Body of pancreas (tissue), 4 donors: ENCODE data around the gene C8B. TPM values are rescaled to one million over a fixed set of nuclear protein-coding genes. Genes with fewer than 3 reads are reported as not detected.

Experiments
- ATAC-seq: fragments of 150-250 bp; one replicate; pipeline ENCODE4 v1.9.1; 2016
- DNase-seq, 4 donors: peaks; one replicate each; pipeline ENCODE4 v3.0.0-alpha.2; 2019
- H3K27ac ChIP-seq, 4 donors: fragments of 200-600 bp; sonication (generic); 1 replicate in 3 of 4; 2 replicates in 1 of 4; pipeline versions ENCODE4 v1.5.1 to v1.6.1; 2016 to 2019; ENCODE audit warnings: mild to moderate bottlenecking in 1 of 4, mixed read lengths in 1 of 4, moderate library complexity in 1 of 4
- H3K27me3 ChIP-seq, 2 donors: fragments of 200-600 bp; sonication (generic); one replicate each; pipeline ENCODE4 v1.6.0; 2016; ENCODE audit warnings: mild to moderate bottlenecking in 1 of 2
- H3K36me3 ChIP-seq, 2 donors: fragments of 200-600 bp; sonication (generic); replicated peaks in 1 of 2; 2 replicates each; pipeline ENCODE4 v1.5.1; 2016; ENCODE audit warnings: low read depth in 2 of 2; ENCODE audit not compliant: insufficient read depth in 1 of 2
- H3K4me1 ChIP-seq: fragments of 200-600 bp; sonication (generic); one replicate; pipeline ENCODE4 v1.6.0; 2016
- H3K4me3 ChIP-seq, 2 donors: fragments of 200-600 bp; sonication (generic); 1 replicate in 1 of 2; 2 replicates in 1 of 2; pipeline ENCODE4 v1.5.1; 2016 to 2019
- H3K9me3 ChIP-seq, 3 donors: fragments of 200-600 bp; sonication (generic); 1 replicate in 2 of 3; 2 replicates in 1 of 3; pipeline ENCODE4 v1.5.1; 2016
- CTCF ChIP-seq, 7 experiments: fragments of 450-650 bp in 4 of 7; fragments of 200-600 bp in 3 of 7; sonication (generic) in 3 of 7; IDR thresholded peaks; one replicate each; pipeline ENCODE4 v1.5.1; 2016 to 2019; ENCODE audit warnings: antibody characterized with exemption in 7 of 7
- POLR2A ChIP-seq, 3 donors: fragments of 450-650 bp; IDR thresholded peaks; one replicate each; pipeline ENCODE4 v1.6.1; 2016; ENCODE audit warnings: antibody characterized with exemption in 3 of 3, mild to moderate bottlenecking in 2 of 3
- WGBS, 2 donors: methylation state at CpG; one replicate each; pipeline ENCODE4 v1.1.5; 2017; 5-methylcytosine and 5-hydroxymethylcytosine counted together
- intact Hi-C: fragments of 100-400 bp; cut with DNase I; formaldehyde crosslinking; loops from one replicate; pipeline ENCODE4 v1.15.1; 2023
- total RNA-seq, 2 donors: library from RNA; depleted of rRNA; stranded (reverse); fragments of >200 nt; gene quantifications; one replicate each; pipeline ENCODE4 v1.1.0, GENCODE V29; 2016

Gene C8B
- total RNA-seq, 2 donors from 2014 or later: not detected

- Histone ChIP-seq H3K4me1 (peaks cover 9% of the 10 kb centered on the region), H3K4me3 (no peak overlapping the region), H3K9me3 (no peaks in the 10 kb centered on the region), H3K36me3 (no peaks in the 10 kb centered on the region), H3K27me3 (no peaks in the 10 kb centered on the region), H3K27ac (no peak overlapping the region)
- ATAC-seq (no peak), DNase-seq (no peak)
- intact Hi-C loops: no loop called here
- 80 to 87% methylated on average over 6 of the region's 6 CpGs for WGBS, 2 donors
- no peak for TF ChIP-seq POLR2A (IDR thresholded peaks at IDR 0.05)
- TF ChIP-seq CTCF (IDR thresholded peaks at IDR 0.05): no peak
These were observed 17.7 kb upstream of the C8B start for GRCh38 chr1:56983484-56983883.

GRCh38 chr1:56979986-56980755 lies 14.4 kb upstream of the C8B start:
- intact Hi-C loops: loop anchor here (5.0 kb wide), 1 partner anchor 148 kb away; no protein-coding TSS in a partner anchor
- Histone ChIP-seq H3K9me3 (no peaks in the 10 kb centered on the region), H3K27ac (no peak overlapping the region), H3K27me3 (no peaks in the 10 kb centered on the region), H3K36me3 (no peaks in the 10 kb centered on the region), H3K4me3 (no peak overlapping the region), H3K4me1 (peaks cover 9% of the 10 kb centered on the region)
- no peak for DNase-seq
- WGBS, 2 donors: 54 to 59% methylated on average over 4 of the region's 4 CpGs
- ATAC-seq: no peak
- TF ChIP-seq CTCF (IDR thresholded peaks at IDR 0.05) (no peak), POLR2A (IDR thresholded peaks at IDR 0.05) (no peak)

GRCh38 chr1:56978819-56979218 lies 13.0 kb upstream of the C8B start:
- peak; percentile 26 to 46 (median 36) for DNase-seq
- WGBS, 2 donors: 16 to 21% methylated on average over 5 of the region's 5 CpGs
- peak; percentile 56 for ATAC-seq

GRCh38 chr1:56977910-56978309 lies 12.1 kb upstream of the C8B start:
- WGBS, 2 donors: 81 to 92% methylated on average over 4 of the region's 4 CpGs
- H3K36me3 ChIP-seq: no peaks in the 10 kb centered on the region
- H3K4me3 ChIP-seq: no peak overlapping the region
- no peak for ATAC-seq
- no peaks in the 10 kb centered on the region for H3K27me3 ChIP-seq
- intact Hi-C loops: loop anchor here (5.0 kb wide), 1 partner anchor 146 kb away; no protein-coding TSS in a partner anchor
- peaks cover 9% of the 10 kb centered on the region for H3K4me1 ChIP-seq
- no peak for TF ChIP-seq CTCF (IDR thresholded peaks at IDR 0.05)
- no peak for TF ChIP-seq POLR2A (IDR thresholded peaks at IDR 0.05)
- no peak overlapping the region for H3K27ac ChIP-seq
- H3K9me3 ChIP-seq: no peaks in the 10 kb centered on the region
- no peak for DNase-seq

More at GRCh38 chr1:56978819-56979218, 13.0 kb upstream of the C8B start:
- Histone ChIP-seq H3K4me3 (no peak overlapping the region), H3K27ac (no peak overlapping the region), H3K9me3 (no peaks in the 10 kb centered on the region), H3K36me3 (no peaks in the 10 kb centered on the region), H3K4me1 (peaks cover 9% of the 10 kb centered on the region), H3K27me3 (no peaks in the 10 kb centered on the region)
- TF ChIP-seq POLR2A (IDR thresholded peaks at IDR 0.05): no peak
- TF ChIP-seq CTCF (IDR thresholded peaks at IDR 0.05): no peak
- intact Hi-C loops: loop anchor here (5.0 kb wide), 1 partner anchor 147 kb away; no protein-coding TSS in a partner anchor
